GM23338 (cell line): ENCODE results near the gene MTREX. TPM values are rescaled to one million over a fixed set of nuclear protein-coding genes. Genes with fewer than 3 reads are reported as not detected.

Experiments used
- ATAC-seq: fragments of 200-7000 bp; cut with Tn5 transposase; 3 replicates; pipeline ENCODE4 v1.9.1; 2020
- DNase-seq: peaks from one replicate; pipeline ENCODE4 v3.0.0-alpha.2; 2015; ENCODE audit warnings: low spot score
- H2AFZ ChIP-seq: fragments of 200-600 bp; sonication (generic); 2 replicates; pipeline ENCODE4 v1.8.0; 2016; ENCODE audit warnings: antibody characterized with exemption, mild to moderate bottlenecking, moderate library complexity
- H3F3A ChIP-seq: fragments of 200-600 bp; sonication (generic); replicated peaks from 2 replicates; pipeline ENCODE4 v1.8.0; 2017; ENCODE audit warnings: antibody characterized with exemption, mixed run types, low read depth
- H3K27ac ChIP-seq: fragments of 200-600 bp; sonication (generic); 2 replicates; pipeline ENCODE4 v1.6.1; 2016; ENCODE audit warnings: low read depth
- H3K27me3 ChIP-seq: fragments of 200-600 bp; sonication (generic); 2 replicates; pipeline ENCODE4 v1.8.0; 2016; ENCODE audit warnings: mild to moderate bottlenecking, mixed run types, moderate library complexity; ENCODE audit not compliant: insufficient read depth
- H3K36me3 ChIP-seq: fragments of 200-600 bp; sonication (generic); 2 replicates; pipeline ENCODE4 v1.8.0; 2016; ENCODE audit warnings: mild to moderate bottlenecking; ENCODE audit not compliant: insufficient read depth
- H3K4me1 ChIP-seq: fragments of 200-600 bp; sonication (generic); 2 replicates; pipeline ENCODE4 v1.8.0; 2016; ENCODE audit warnings: mild to moderate bottlenecking, moderate library complexity; ENCODE audit not compliant: insufficient read depth
- H3K4me2 ChIP-seq: fragments of 200-600 bp; sonication (generic); 2 replicates; pipeline ENCODE4 v1.7.1; 2017; ENCODE audit warnings: mixed run types
- H3K4me3 ChIP-seq: fragments of 200-600 bp; sonication (generic); 2 replicates; pipeline ENCODE4 v1.6.1; 2016; ENCODE audit warnings: mixed run types
- H3K79me2 ChIP-seq: fragments of 200-600 bp; sonication (generic); replicated peaks from 2 replicates; pipeline ENCODE4 v1.8.0; 2017; ENCODE audit warnings: mild to moderate bottlenecking; ENCODE audit not compliant: insufficient read depth
- H3K9me2 ChIP-seq: fragments of 200-600 bp; sonication (generic); 2 replicates; pipeline ENCODE4 v1.8.0; 2017; ENCODE audit not compliant: insufficient read depth
- H4K20me1 ChIP-seq: fragments of 200-600 bp; sonication (generic); replicated peaks from 2 replicates; pipeline ENCODE4 v1.8.0; 2017; ENCODE audit warnings: mild to moderate bottlenecking; ENCODE audit not compliant: insufficient read depth
- H3K27ac Mint-ChIP-seq: 2 replicates; pipeline ENCODE4 v1.8.0; 2020; ENCODE audit warnings: inconsistent platforms, mild to moderate bottlenecking, moderate library complexity, mixed read lengths
- H3K27me3 Mint-ChIP-seq: 3 replicates; pipeline ENCODE4 v1.8.0; 2022; ENCODE audit warnings: low read depth, mild to moderate bottlenecking, moderate library complexity, mixed read lengths, inconsistent platforms; ENCODE audit not compliant: insufficient read depth, poor library complexity
- H3K36me3 Mint-ChIP-seq: 3 replicates; pipeline ENCODE4 v1.8.0; 2021; ENCODE audit warnings: low read depth, mild to moderate bottlenecking, inconsistent platforms, moderate library complexity, mixed read lengths
- H3K4me1 Mint-ChIP-seq: 3 replicates; pipeline ENCODE4 v1.8.0; 2020; ENCODE audit warnings: mild to moderate bottlenecking, inconsistent platforms, mixed read lengths
- H3K4me3 Mint-ChIP-seq: 3 replicates; pipeline ENCODE4 v1.8.0; 2021; ENCODE audit warnings: moderate library complexity, mild to moderate bottlenecking, inconsistent platforms, mixed read lengths
- H3K9me3 Mint-ChIP-seq: 3 replicates; pipeline ENCODE4 v1.8.0; 2020; ENCODE audit warnings: moderate library complexity, mild to moderate bottlenecking, inconsistent platforms, mixed read lengths
- CREB1 ChIP-seq: fragments of 250-450 bp; sonication (Bioruptor Pico); IDR thresholded peaks from 2 replicates; pipeline ENCODE4 v1.5.0; 2020; ENCODE audit warnings: low read depth, mild to moderate bottlenecking, moderate library complexity
- EZH2 ChIP-seq: fragments of 200-600 bp; sonication (generic); IDR thresholded peaks from one replicate; pipeline ENCODE4 v1.8.0; 2017; ENCODE audit warnings: antibody characterized with exemption, mild to moderate bottlenecking, low read depth; ENCODE audit not compliant: unreplicated experiment
- NANOG ChIP-seq: IDR thresholded peaks from 2 replicates; pipeline ENCODE4 v1.6.1; 2016; ENCODE audit warnings: antibody characterized with exemption, borderline replicate concordance
- POLR2AphosphoS5 ChIP-seq: IDR thresholded peaks from 2 replicates; pipeline ENCODE4 v1.6.1; 2016; ENCODE audit warnings: antibody characterized with exemption, low read depth
- STAT1 ChIP-seq: IDR thresholded peaks from one replicate; pipeline ENCODE4 v1.6.1; 2016; ENCODE audit warnings: antibody characterized with exemption; ENCODE audit not compliant: unreplicated experiment
- ZNF114 ChIP-seq: fragments of 250-450 bp; sonication (Bioruptor Pico); IDR thresholded peaks from 2 replicates; pipeline ENCODE4 v1.5.0; 2020; ENCODE audit warnings: mild to moderate bottlenecking, moderate library complexity
- polyA plus RNA-seq: library from polyadenylated mRNA; unstranded; fragments of >200 nt; fragmentation: Nextera tagmentation; extraction: Ambion mirVana; gene quantifications from 2 replicates; pipeline ENCODE4 v1.2.1, GENCODE V29; 2016
- total RNA-seq: library from RNA; depleted of rRNA; stranded (reverse); fragments of >200 nt; shearing (Covaris generic); gene quantifications from 2 replicates; pipeline ENCODE4 v1.2.3, GENCODE V29; 2014
- TF ChIP-seq, protein P1 (sequence below), 2 experiments: fragments of 200-600 bp in 1 of 2; sonication (generic) in 1 of 2; conservative IDR thresholded peaks; 2 replicates each; pipeline versions ENCODE4 v1.5.1 to v1.6.1; 2016 to 2017; ENCODE audit warnings: antibody characterized with exemption in 2 of 2, low read depth in 2 of 2, mild to moderate bottlenecking in 2 of 2, moderate library complexity in 1 of 2
- TF ChIP-seq, protein P2 (sequence below): IDR thresholded peaks from 2 replicates; pipeline ENCODE4 v1.6.1; 2016; ENCODE audit warnings: antibody characterized with exemption
- TF ChIP-seq, protein P3 (sequence below): fragments of 250-450 bp; sonication (Bioruptor Pico); IDR thresholded peaks from 2 replicates; pipeline ENCODE4 v1.5.0; 2020; ENCODE audit warnings: mild to moderate bottlenecking, moderate library complexity

MTREX gene
- total and polyA plus RNA-seq, 2 experiments from 2014 or later = 47.5 to 94.9 TPM

DNA sequence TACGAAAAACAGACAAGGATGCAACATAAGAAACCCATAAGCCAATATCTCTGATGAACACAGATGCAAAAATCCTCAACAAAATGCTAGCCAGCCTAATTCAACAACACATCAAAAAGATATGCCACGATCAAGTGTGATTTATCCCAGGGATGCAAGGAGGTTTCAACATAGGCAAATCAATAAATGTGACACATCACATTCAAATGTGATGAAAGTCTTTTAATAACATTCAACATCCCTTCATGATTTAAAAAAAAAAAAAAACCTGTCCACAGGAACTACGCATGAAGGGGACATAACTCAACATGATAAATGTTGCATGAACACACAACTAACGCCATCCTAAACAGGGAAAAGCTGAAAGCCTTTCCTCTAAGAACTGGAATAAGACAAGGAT is 124.8 kb downstream of the MTREX start:
- Mint-ChIP-seq H3K27ac (no peak overlapping the region), H3K9me3 (peaks cover 86% of the 10 kb centered on the region), H3K36me3 (peaks cover 100% of the 10 kb centered on the region), H3K4me3 (no peak overlapping the region), H3K27me3 (peaks cover 31% of the 10 kb centered on the region), H3K4me1 (peaks cover 4% of the 10 kb centered on the region; the same call in 2 of the 3 replicates)
- Histone ChIP-seq H4K20me1 (no peaks in the 10 kb centered on the region; the same call in 1 of the 2 replicates), H3K4me2 (no peak overlapping the region), H3K27me3 (no peaks in the 10 kb centered on the region), H3K4me1 (no peaks in the 10 kb centered on the region), H3K79me2 (peaks cover 38% of the 10 kb centered on the region), H3K4me3 (no peak overlapping the region), H2AFZ (no peak overlapping the region), H3K36me3 (peaks cover 5% of the 10 kb centered on the region; the same call in 1 of the 2 replicates), H3K27ac (no peak overlapping the region), H3K9me2 (no peaks in the 10 kb centered on the region), H3F3A (no peaks in the 10 kb centered on the region; the same call in 1 of the 2 replicates)
- ATAC-seq = no peak
- DNase-seq = no peak
- no peak for TF ChIP-seq CREB1 (CRISPR knock-in tag)
- no peak for TF ChIP-seq STAT1
- TF ChIP-seq EZH2 = no peak
- no peak for TF ChIP-seq ZNF114 (CRISPR knock-in tag)

DNA sequence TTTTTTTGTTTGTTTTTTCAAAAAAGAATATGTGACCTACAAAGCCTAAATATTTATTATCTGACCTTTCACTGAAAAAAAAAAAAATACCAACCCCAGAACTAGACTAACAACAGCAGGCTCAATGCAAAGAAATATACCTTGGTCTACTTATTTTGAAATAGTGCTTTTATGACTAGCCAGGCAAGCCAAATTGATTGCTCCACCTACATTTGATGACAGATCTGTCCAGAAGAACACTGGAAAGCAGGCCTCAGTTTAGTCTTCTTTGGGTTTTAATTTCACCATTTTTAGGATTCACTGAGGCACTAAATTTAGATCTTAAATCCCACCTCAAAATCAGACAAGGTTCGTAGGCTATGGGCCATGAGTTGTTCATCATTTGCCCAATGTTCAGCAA is 129.7 kb downstream of the MTREX start:
- Histone ChIP-seq H3K4me1 (peaks cover 29% of the 10 kb centered on the region), H3K4me2 (no peak overlapping the region), H2AFZ (no peak overlapping the region), H3K36me3 (peaks cover 5% of the 10 kb centered on the region; the same call in 1 of the 2 replicates), H3K4me3 (no peak overlapping the region), H3K9me2 (no peaks in the 10 kb centered on the region), H3K79me2 (peaks cover 22% of the 10 kb centered on the region), H4K20me1 (no peaks in the 10 kb centered on the region), H3K27ac (peak overlapping the region; percentile 81), H3F3A (no peaks in the 10 kb centered on the region; the same call in 1 of the 2 replicates), H3K27me3 (no peaks in the 10 kb centered on the region)
- Mint-ChIP-seq H3K27ac (peak overlapping the region; percentile 92), H3K36me3 (peaks cover 74% of the 10 kb centered on the region), H3K27me3 (peaks cover 7% of the 10 kb centered on the region), H3K4me3 (no peak overlapping the region), H3K4me1 (peaks cover 40% of the 10 kb centered on the region), H3K9me3 (peaks cover 42% of the 10 kb centered on the region)
- DNase-seq (no peak), ATAC-seq (no peak)
- TF ChIP-seq NANOG (no peak), POLR2AphosphoS5 (no peak), CREB1 (CRISPR knock-in tag) (no peak), EZH2 (no peak)
- TF ChIP-seq, protein P1, sequence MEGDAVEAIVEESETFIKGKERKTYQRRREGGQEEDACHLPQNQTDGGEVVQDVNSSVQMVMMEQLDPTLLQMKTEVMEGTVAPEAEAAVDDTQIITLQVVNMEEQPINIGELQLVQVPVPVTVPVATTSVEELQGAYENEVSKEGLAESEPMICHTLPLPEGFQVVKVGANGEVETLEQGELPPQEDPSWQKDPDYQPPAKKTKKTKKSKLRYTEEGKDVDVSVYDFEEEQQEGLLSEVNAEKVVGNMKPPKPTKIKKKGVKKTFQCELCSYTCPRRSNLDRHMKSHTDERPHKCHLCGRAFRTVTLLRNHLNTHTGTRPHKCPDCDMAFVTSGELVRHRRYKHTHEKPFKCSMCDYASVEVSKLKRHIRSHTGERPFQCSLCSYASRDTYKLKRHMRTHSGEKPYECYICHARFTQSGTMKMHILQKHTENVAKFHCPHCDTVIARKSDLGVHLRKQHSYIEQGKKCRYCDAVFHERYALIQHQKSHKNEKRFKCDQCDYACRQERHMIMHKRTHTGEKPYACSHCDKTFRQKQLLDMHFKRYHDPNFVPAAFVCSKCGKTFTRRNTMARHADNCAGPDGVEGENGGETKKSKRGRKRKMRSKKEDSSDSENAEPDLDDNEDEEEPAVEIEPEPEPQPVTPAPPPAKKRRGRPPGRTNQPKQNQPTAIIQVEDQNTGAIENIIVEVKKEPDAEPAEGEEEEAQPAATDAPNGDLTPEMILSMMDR (conservative IDR thresholded peaks at IDR 0.05; ENCODE audit: low read depth in 2 of 2) = no peak
- TF ChIP-seq, protein P2, sequence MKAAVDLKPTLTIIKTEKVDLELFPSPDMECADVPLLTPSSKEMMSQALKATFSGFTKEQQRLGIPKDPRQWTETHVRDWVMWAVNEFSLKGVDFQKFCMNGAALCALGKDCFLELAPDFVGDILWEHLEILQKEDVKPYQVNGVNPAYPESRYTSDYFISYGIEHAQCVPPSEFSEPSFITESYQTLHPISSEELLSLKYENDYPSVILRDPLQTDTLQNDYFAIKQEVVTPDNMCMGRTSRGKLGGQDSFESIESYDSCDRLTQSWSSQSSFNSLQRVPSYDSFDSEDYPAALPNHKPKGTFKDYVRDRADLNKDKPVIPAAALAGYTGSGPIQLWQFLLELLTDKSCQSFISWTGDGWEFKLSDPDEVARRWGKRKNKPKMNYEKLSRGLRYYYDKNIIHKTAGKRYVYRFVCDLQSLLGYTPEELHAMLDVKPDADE = no peak
- TF ChIP-seq, protein P3, sequence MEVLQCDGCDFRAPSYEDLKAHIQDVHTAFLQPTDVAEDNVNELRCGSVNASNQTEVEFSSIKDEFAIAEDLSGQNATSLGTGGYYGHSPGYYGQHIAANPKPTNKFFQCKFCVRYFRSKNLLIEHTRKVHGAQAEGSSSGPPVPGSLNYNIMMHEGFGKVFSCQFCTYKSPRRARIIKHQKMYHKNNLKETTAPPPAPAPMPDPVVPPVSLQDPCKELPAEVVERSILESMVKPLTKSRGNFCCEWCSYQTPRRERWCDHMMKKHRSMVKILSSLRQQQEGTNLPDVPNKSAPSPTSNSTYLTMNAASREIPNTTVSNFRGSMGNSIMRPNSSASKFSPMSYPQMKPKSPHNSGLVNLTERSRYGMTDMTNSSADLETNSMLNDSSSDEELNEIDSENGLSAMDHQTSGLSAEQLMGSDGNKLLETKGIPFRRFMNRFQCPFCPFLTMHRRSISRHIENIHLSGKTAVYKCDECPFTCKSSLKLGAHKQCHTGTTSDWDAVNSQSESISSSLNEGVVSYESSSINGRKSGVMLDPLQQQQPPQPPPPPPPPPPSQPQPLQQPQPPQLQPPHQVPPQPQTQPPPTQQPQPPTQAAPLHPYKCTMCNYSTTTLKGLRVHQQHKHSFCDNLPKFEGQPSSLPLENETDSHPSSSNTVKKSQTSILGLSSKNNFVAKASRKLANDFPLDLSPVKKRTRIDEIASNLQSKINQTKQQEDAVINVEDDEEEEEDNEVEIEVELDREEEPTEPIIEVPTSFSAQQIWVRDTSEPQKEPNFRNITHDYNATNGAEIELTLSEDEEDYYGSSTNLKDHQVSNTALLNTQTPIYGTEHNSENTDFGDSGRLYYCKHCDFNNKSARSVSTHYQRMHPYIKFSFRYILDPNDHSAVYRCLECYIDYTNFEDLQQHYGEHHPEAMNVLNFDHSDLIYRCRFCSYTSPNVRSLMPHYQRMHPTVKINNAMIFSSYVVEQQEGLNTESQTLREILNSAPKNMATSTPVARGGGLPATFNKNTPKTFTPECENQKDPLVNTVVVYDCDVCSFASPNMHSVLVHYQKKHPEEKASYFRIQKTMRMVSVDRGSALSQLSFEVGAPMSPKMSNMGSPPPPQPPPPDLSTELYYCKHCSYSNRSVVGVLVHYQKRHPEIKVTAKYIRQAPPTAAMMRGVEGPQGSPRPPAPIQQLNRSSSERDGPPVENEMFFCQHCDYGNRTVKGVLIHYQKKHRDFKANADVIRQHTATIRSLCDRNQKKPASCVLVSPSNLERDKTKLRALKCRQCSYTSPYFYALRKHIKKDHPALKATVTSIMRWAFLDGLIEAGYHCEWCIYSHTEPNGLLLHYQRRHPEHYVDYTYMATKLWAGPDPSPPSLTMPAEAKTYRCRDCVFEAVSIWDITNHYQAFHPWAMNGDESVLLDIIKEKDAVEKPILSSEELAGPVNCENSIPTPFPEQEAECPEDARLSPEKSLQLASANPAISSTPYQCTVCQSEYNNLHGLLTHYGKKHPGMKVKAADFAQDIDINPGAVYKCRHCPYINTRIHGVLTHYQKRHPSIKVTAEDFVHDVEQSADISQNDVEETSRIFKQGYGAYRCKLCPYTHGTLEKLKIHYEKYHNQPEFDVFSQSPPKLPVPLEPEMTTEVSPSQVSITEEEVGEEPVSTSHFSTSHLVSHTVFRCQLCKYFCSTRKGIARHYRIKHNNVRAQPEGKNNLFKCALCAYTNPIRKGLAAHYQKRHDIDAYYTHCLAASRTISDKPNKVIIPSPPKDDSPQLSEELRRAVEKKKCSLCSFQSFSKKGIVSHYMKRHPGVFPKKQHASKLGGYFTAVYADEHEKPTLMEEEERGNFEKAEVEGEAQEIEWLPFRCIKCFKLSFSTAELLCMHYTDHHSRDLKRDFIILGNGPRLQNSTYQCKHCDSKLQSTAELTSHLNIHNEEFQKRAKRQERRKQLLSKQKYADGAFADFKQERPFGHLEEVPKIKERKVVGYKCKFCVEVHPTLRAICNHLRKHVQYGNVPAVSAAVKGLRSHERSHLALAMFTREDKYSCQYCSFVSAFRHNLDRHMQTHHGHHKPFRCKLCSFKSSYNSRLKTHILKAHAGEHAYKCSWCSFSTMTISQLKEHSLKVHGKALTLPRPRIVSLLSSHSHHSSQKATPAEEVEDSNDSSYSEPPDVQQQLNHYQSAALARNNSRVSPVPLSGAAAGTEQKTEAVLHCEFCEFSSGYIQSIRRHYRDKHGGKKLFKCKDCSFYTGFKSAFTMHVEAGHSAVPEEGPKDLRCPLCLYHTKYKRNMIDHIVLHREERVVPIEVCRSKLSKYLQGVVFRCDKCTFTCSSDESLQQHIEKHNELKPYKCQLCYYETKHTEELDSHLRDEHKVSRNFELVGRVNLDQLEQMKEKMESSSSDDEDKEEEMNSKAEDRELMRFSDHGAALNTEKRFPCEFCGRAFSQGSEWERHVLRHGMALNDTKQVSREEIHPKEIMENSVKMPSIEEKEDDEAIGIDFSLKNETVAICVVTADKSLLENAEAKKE = no peak
